ENCODE measurements around the gene MAP3K8. TPM values are rescaled to one million over a fixed set of nuclear protein-coding genes. Genes with fewer than 3 reads are reported as not detected.

MAP3K8 gene
- total and polyA plus RNA-seq, 9 of the 15 experiments (the other 6 are each of a cell fraction or from before 2014, with no cell fraction given): 6.9 to 23.6 (median 13.6) TPM

DNA sequence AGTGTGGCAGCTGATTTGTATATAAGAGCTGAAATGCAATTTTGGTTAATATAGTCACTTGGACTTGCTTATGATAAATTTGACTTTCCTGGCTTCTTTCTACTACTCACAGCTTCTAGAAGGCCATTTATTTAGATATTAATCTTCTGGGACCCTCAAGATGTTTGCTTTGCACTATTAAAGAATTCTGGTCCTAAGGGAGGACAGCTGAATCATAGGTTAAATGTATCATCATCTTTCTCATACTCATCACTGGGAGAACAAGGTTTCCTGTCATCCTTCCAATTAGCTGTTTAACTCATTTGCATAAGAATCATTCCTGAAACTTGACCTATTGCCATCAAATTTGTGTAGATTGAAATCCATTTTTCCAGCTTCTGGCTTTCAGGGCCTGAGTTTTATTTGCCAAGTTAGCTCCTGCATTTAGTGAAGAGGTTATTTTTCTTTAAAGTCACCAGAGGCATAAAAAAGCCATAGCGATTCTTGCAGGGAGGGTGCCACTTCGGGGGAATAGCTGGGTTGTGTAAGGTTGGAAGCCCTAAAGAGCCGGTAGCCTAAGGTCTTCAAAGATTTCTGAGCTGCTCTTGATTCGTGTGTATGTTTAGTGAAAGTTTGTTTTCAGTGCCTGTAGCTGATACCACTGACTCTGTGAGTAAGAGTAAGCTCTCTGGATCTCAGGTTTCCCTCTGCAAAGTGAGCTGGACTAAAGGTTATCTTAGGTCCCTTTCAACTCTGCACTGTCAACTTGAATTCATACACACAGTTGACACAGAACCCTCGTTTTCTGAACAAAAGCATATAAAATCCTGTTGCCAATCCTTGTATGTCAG lies 4.3 kb downstream of the MAP3K8 start:
- intact Hi-C loops (cut with micrococcal nuclease): loop anchor here (5.0 kb wide), 2 partner anchors 64 to 114 kb away; no protein-coding TSS in a partner anchor
- peak overlapping the region in 1 of 2 experiments; percentile 88; a peak in 3 of 4 replicates for H3K9ac ChIP-seq (ENCODE audit: insufficient read depth in 1 of 2, low read depth in 2 of 2, low read length in 2 of 2)
- DNase-seq (ENCODE audit: extremely low read depth in 1 of 4, low spot score in 3 of 4): peak in 2 of 4 experiments; percentile 48 to 67
- H3K27ac ChIP-seq (ENCODE audit: extremely low read depth, low read depth, low read length): peak overlapping the region; percentile 95
- peak overlapping the region; percentile 13; the same call in 1 of the 2 replicates for H3K4me3 ChIP-seq
- peak overlapping the region; percentile 65 for H3K4me2 ChIP-seq (ENCODE audit: insufficient read depth, low read length)
- 6% methylated on average over 5 of the region's 5 CpGs for WGBS (ENCODE audit: insufficient coverage, low coverage, missing lambda C conversion rate)
- H2AFZ ChIP-seq (ENCODE audit: low read depth, low read length): no peak overlapping the region
- ATAC-seq: no peak
- no TSS peak for BruUV-seq (replicated peaks)
- no peaks in the 10 kb centered on the region for H3K27me3 ChIP-seq (ENCODE audit: control insufficient read depth in 2 of 2, insufficient read depth in 2 of 2, low read length in 2 of 2)
- H3K36me3 ChIP-seq (ENCODE audit: control insufficient read depth, insufficient read depth, low read length): peaks cover 59% of the 10 kb centered on the region
- in situ Hi-C loops (cut with MboI): no loop called here
- no peaks in the 10 kb centered on the region for H3K9me1 ChIP-seq (ENCODE audit: control insufficient read depth, insufficient read depth, low read length)
- ChIA-PET CTCF (ENCODE audit: low intra/inter-chr PET ratio) (interaction anchor here (0.7 kb wide), 1 partner anchor 165 kb away, joined by 3 read pairs; no protein-coding TSS in a partner anchor), POLR2A (interaction anchor here (0.8 to 6.0 kb wide), 9 partner anchors 7 to 153 kb away, joined by 3 to 38 read pairs (median 6); no protein-coding TSS in a partner anchor)
- peaks cover 87% of the 10 kb centered on the region for H3K79me2 ChIP-seq (ENCODE audit: control insufficient read depth, insufficient read depth, low read length)
- peak; percentile 26 for FAIRE-seq
- no peaks in the 10 kb centered on the region; the same call in 1 of the 2 replicates for H4K20me1 ChIP-seq (replicated peaks; ENCODE audit: control insufficient read depth, insufficient read depth, low read length)
- H3K9me3 ChIP-seq (replicated peaks; ENCODE audit: control insufficient read depth, insufficient read depth, low read depth, low read length): no peaks in the 10 kb centered on the region
- peaks cover 15 to 39% of the 10 kb centered on the region in 2 experiments for H3K4me1 ChIP-seq (replicated peaks in 1 of 2; ENCODE audit: control insufficient read depth in 2 of 2, insufficient read depth in 2 of 2, low read length in 2 of 2)
- TF ChIP-seq, protein P1, sequence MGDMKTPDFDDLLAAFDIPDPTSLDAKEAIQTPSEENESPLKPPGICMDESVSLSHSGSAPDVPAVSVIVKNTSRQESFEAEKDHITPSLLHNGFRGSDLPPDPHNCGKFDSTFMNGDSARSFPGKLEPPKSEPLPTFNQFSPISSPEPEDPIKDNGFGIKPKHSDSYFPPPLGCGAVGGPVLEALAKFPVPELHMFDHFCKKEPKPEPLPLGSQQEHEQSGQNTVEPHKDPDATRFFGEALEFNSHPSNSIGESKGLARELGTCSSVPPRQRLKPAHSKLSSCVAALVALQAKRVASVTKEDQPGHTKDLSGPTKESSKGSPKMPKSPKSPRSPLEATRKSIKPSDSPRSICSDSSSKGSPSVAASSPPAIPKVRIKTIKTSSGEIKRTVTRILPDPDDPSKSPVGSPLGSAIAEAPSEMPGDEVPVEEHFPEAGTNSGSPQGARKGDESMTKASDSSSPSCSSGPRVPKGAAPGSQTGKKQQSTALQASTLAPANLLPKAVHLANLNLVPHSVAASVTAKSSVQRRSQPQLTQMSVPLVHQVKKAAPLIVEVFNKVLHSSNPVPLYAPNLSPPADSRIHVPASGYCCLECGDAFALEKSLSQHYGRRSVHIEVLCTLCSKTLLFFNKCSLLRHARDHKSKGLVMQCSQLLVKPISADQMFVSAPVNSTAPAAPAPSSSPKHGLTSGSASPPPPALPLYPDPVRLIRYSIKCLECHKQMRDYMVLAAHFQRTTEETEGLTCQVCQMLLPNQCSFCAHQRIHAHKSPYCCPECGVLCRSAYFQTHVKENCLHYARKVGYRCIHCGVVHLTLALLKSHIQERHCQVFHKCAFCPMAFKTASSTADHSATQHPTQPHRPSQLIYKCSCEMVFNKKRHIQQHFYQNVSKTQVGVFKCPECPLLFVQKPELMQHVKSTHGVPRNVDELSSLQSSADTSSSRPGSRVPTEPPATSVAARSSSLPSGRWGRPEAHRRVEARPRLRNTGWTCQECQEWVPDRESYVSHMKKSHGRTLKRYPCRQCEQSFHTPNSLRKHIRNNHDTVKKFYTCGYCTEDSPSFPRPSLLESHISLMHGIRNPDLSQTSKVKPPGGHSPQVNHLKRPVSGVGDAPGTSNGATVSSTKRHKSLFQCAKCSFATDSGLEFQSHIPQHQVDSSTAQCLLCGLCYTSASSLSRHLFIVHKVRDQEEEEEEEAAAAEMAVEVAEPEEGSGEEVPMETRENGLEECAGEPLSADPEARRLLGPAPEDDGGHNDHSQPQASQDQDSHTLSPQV (IDR thresholded peaks at IDR 0.05): 0 out of 2 replicates have a peak, but pooled peaks have one; percentile 23
- no peak for TF ChIP-seq SMARCA4 (IDR thresholded peaks at IDR 0.05)
- TF ChIP-seq FOXK2 (conservative IDR thresholded peaks at IDR 0.05 in 1 of 2, IDR thresholded peaks at IDR 0.05 in 1 of 2; ENCODE audit: low read depth in 2 of 2): peak in 1 of 2 experiments; percentile 37; a peak in 1 of 4 replicates
- 0 out of 2 replicates have a peak, but pooled peaks have one; percentile 19 for TF ChIP-seq CEBPB (tag; IDR thresholded peaks at IDR 0.05)
- TF ChIP-seq RAD21 (CRISPR knock-in tag; conservative IDR thresholded peaks at IDR 0.05 in 1 of 2, IDR thresholded peaks at IDR 0.05 in 1 of 2): 0 out of 4 replicates have a peak, but pooled peaks of 1 of the 2 experiments have one; percentile 3
- 0 out of 4 replicates have a peak, but pooled peaks of 1 of the 2 experiments have one; percentile 19 for TF ChIP-seq HDAC1 (IDR thresholded peaks at IDR 0.05)
- TF ChIP-seq JUND (IDR thresholded peaks at IDR 0.05; ENCODE audit: borderline replicate concordance, low read depth, low read length): peak; percentile 31; the same call in 1 of the 2 replicates
- TF ChIP-seq JUND (tag; IDR thresholded peaks at IDR 0.05; ENCODE audit: borderline replicate concordance, low read depth, low read length): no peak
- peak in 1 of 2 experiments; percentile 17; a peak in 1 of 4 replicates for TF ChIP-seq TBL1XR1 (IDR thresholded peaks at IDR 0.05; ENCODE audit: low read length in 2 of 2)
- TF ChIP-seq RBBP5 (IDR thresholded peaks at IDR 0.05; ENCODE audit: borderline replicate concordance, insufficient read depth, low read length, poor library complexity, severe bottlenecking): peak; percentile 2
- TF ChIP-seq, protein P2, sequence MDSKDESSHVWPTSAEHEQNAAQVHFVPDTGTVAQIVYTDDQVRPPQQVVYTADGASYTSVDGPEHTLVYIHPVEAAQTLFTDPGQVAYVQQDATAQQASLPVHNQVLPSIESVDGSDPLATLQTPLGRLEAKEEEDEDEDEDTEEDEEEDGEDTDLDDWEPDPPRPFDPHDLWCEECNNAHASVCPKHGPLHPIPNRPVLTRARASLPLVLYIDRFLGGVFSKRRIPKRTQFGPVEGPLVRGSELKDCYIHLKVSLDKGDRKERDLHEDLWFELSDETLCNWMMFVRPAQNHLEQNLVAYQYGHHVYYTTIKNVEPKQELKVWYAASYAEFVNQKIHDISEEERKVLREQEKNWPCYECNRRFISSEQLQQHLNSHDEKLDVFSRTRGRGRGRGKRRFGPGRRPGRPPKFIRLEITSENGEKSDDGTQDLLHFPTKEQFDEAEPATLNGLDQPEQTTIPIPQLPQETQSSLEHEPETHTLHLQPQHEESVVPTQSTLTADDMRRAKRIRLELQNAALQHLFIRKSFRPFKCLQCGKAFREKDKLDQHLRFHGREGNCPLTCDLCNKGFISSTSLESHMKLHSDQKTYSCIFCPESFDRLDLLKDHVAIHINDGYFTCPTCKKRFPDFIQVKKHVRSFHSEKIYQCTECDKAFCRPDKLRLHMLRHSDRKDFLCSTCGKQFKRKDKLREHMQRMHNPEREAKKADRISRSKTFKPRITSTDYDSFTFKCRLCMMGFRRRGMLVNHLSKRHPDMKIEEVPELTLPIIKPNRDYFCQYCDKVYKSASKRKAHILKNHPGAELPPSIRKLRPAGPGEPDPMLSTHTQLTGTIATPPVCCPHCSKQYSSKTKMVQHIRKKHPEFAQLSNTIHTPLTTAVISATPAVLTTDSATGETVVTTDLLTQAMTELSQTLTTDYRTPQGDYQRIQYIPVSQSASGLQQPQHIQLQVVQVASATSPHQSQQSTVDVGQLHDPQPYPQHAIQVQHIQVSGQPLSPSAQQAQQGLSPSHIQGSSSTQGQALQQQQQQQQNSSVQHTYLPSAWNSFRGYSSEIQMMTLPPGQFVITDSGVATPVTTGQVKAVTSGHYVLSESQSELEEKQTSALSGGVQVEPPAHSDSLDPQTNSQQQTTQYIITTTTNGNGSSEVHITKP (IDR thresholded peaks at IDR 0.05; ENCODE audit: partially characterized antibody): peak; percentile 87
